ENCODE data around the gene PLPPR4.

PLPPR4 gene

GRCh38 chr1:99358770-99359169, 94.5 kb downstream of the PLPPR4 start:
- DNase-seq: no peak

Data from NCI-H82 (cell line).